HL-60 (cell line): ENCODE results near the gene PHTF1.

Experiments used
- GABPA ChIP-seq: IDR thresholded peaks from 2 replicates; pipeline ENCODE4 v1.6.1; 2012; ENCODE audit warnings: low read depth
- TF ChIP-seq, protein P1 (sequence below): IDR thresholded peaks from one replicate; pipeline ENCODE4 v1.5.1; 2011; ENCODE audit warnings: low read length, control low read depth, inconsistent platforms; ENCODE audit not compliant: insufficient read depth

DNA sequence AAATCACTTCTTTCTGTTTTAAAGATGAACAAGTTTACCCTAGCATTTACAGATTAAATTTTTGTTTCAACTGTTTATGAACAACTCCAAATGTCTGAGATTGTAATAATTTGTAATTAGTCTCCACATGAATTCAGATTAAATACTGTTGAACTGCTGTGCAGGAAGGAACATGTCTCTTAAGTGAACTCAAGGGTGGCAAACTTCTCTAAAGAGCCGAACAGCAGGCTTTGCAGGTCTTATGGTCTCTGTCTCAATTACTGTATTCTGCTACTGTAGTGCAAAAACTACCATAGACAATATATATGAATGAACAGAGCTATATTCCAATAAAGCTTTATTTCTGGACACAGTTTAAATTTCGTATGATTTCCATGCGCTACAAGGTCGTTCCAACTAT, 46.4 kb upstream of the PHTF1 start:
- no peak for TF ChIP-seq GABPA
- TF ChIP-seq, protein P1, sequence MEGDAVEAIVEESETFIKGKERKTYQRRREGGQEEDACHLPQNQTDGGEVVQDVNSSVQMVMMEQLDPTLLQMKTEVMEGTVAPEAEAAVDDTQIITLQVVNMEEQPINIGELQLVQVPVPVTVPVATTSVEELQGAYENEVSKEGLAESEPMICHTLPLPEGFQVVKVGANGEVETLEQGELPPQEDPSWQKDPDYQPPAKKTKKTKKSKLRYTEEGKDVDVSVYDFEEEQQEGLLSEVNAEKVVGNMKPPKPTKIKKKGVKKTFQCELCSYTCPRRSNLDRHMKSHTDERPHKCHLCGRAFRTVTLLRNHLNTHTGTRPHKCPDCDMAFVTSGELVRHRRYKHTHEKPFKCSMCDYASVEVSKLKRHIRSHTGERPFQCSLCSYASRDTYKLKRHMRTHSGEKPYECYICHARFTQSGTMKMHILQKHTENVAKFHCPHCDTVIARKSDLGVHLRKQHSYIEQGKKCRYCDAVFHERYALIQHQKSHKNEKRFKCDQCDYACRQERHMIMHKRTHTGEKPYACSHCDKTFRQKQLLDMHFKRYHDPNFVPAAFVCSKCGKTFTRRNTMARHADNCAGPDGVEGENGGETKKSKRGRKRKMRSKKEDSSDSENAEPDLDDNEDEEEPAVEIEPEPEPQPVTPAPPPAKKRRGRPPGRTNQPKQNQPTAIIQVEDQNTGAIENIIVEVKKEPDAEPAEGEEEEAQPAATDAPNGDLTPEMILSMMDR, result no peak
